GM19455 (cell line): ENCODE data around the gene SVIL.
A peak's percentile ranks its signal among the peaks of the same experiment; 100 is the strongest.
"Not testable (repeated sequence)": the region's sequence is repeated elsewhere in the genome, so short reads cannot be mapped to it uniquely, and the experiment has no call there.

Experiments used
- ATAC-seq: cut with Tn5 transposase; IDR thresholded peaks from one replicate; pipeline ENCODE4 v1.9.1; 2021; ENCODE audit not compliant: unreplicated experiment

The SVIL gene

GRCh38 chr10:29470355-29470705, 164.4 kb downstream of the SVIL start:
- no peak for ATAC-seq

GRCh38 chr10:29469481-29470354, 165.1 kb downstream of the SVIL start:
- ATAC-seq, result no peak

GRCh38 chr10:29465384-29465783, 169.4 kb downstream of the SVIL start:
- ATAC-seq, result no peak

- not testable (repeated sequence) for ATAC-seq
Measured at GRCh38 chr10:29464671-29465171, 170.1 kb downstream of the SVIL start.

- ATAC-seq, result no peak
Measured at GRCh38 chr10:29461042-29461441, 173.7 kb downstream of the SVIL start.

GRCh38 chr10:29458190-29458589, 176.6 kb downstream of the SVIL start:
- ATAC-seq, result not testable (repeated sequence)

GRCh38 chr10:29455095-29455494, 179.7 kb downstream of the SVIL start:
- no peak for ATAC-seq

- ATAC-seq, result no peak
Measured at GRCh38 chr10:29454250-29454649, 180.5 kb downstream of the SVIL start.

GRCh38 chr10:29452546-29452945, 182.2 kb downstream of the SVIL start:
- no peak for ATAC-seq

- no peak for ATAC-seq
Measured at GRCh38 chr10:29451946-29452345, 182.8 kb downstream of the SVIL start.

- ATAC-seq, result no peak
Measured at GRCh38 chr10:29450405-29450804, 184.4 kb downstream of the SVIL start.

- peak; percentile 89 for ATAC-seq
Measured at GRCh38 chr10:29448756-29449592, 185.8 kb downstream of the SVIL start.

GRCh38 chr10:29448125-29448524, 186.6 kb downstream of the SVIL start:
- ATAC-seq, result no peak

- no peak for ATAC-seq
Measured at GRCh38 chr10:29446327-29446726, 188.4 kb downstream of the SVIL start.

GRCh38 chr10:29443745-29444523, 190.8 kb downstream of the SVIL start:
- ATAC-seq, result no peak

GRCh38 chr10:29440981-29441380, 193.8 kb downstream of the SVIL start:
- no peak for ATAC-seq

GRCh38 chr10:29439005-29439404, 195.8 kb downstream of the SVIL start:
- not testable (repeated sequence) for ATAC-seq

- ATAC-seq, result no peak
Measured at GRCh38 chr10:29438271-29438670, 196.5 kb downstream of the SVIL start.

GRCh38 chr10:29437871-29438270, 196.9 kb downstream of the SVIL start:
- no peak for ATAC-seq

GRCh38 chr10:29435809-29436501, 198.8 kb downstream of the SVIL start:
- no peak for ATAC-seq
